Heart right ventricle (tissue), 16 donors: ENCODE results near the gene CCDC157. TPM values are rescaled to one million over a fixed set of nuclear protein-coding genes. Genes with fewer than 3 reads are reported as not detected.
"Not testable (repeated sequence)": the region's sequence is repeated elsewhere in the genome, so short reads cannot be mapped to it uniquely, and the experiment has no call there.

Experiments used
- ATAC-seq, 8 donors: fragments of 200-7000 bp; cut with Tn5 transposase; one replicate each; pipeline ENCODE4 v1.9.1; 2020; ENCODE audit warnings: mild to moderate bottlenecking in 8 of 8, moderate library complexity in 8 of 8, moderate number of reproducible peaks in 1 of 8
- DNase-seq, 2 donors: peaks; one replicate each; pipeline ENCODE4 v3.0.0-alpha.2; 2020
- H3K27ac ChIP-seq, 10 donors: fragments of 200-600 bp; sonication (generic) in 2 of 10; one replicate each; pipeline versions ENCODE4 v1.5.0 to v1.8.0; 2020 to 2022; ENCODE audit warnings: mild to moderate bottlenecking in 3 of 10
- H3K27me3 ChIP-seq, 7 donors: fragments of 200-600 bp; one replicate each; pipeline ENCODE4 v1.8.0; 2021 to 2022; ENCODE audit warnings: mild to moderate bottlenecking in 2 of 7
- H3K36me3 ChIP-seq, 9 donors: fragments of 200-600 bp; sonication (generic) in 1 of 9; one replicate each; pipeline versions ENCODE4 v1.5.0 to v1.8.0; 2020 to 2022; ENCODE audit warnings: mild to moderate bottlenecking in 2 of 9
- H3K4me1 ChIP-seq, 9 donors: fragments of 200-600 bp; sonication (generic) in 1 of 9; one replicate each; pipeline versions ENCODE4 v1.5.0 to v1.8.0; 2020 to 2022; ENCODE audit warnings: mild to moderate bottlenecking in 4 of 9
- H3K4me3 ChIP-seq, 10 donors: fragments of 200-600 bp; sonication (generic) in 2 of 10; one replicate each; pipeline versions ENCODE4 v1.5.0 to v1.8.0; 2020 to 2022; ENCODE audit warnings: mild to moderate bottlenecking in 7 of 10, moderate library complexity in 2 of 10
- H3K9me3 ChIP-seq, 11 donors: fragments of 200-600 bp in 10 of 11; sonication (generic) in 2 of 11; one replicate each; pipeline versions ENCODE4 v1.5.0 to v1.8.0; 2013 to 2022; ENCODE audit warnings: mild to moderate bottlenecking in 2 of 11, control low read depth in 1 of 11, moderate library complexity in 1 of 11
- WGBS, 2 donors: extraction: QIAGEN DNeasy Blood & Tissue Kit; methylation state at CpG; one replicate each; pipeline ENCODE4 v1.1.7; 2013; ENCODE audit warnings: inconsistent platforms in 1 of 2; 5-methylcytosine and 5-hydroxymethylcytosine counted together
- intact Hi-C, 10 donors: fragments of 100-400 bp; cut with DNase I; formaldehyde crosslinking; loops; one replicate each; pipeline versions ENCODE4 v1.11.1 to v1.14.2; 2022
- polyA plus RNA-seq, 2 donors: library from polyadenylated mRNA; stranded (reverse); fragments of 200-250 nt; gene quantifications; one replicate each; pipeline ENCODE4 v1.2.3, GENCODE V29; 2013
- total RNA-seq, 10 donors: library from RNA; stranded (reverse); fragmentation: NEBNext Ultra II Directional in 3 of 10; extraction: Animal tissue kit (Norgen Biotek cat#: 25700) in 3 of 10; gene quantifications; one replicate each; pipeline versions ENCODE4 v1.2.1 to v1.2.4, GENCODE V29; 2021 to 2023
- TF ChIP-seq, protein P1 (sequence below), 9 donors: fragments of 200-600 bp; sonication (generic) in 2 of 9; IDR thresholded peaks; one replicate each; pipeline versions ENCODE4 v1.5.0 to v1.8.0; 2021 to 2022; ENCODE audit warnings: antibody characterized with exemption in 9 of 9, mild to moderate bottlenecking in 5 of 9, moderate library complexity in 1 of 9
- donor health status: Arrhythmogenic right ventricular cardiomyopathy.
- donor health status: ischemic (EF 13 %, LVEDD 7.1; RV severe dilation, severe dysfunction).
- donor health status: healthy with polysubstance abuse.
- donor health status: DM: no; HTN: yes; CAD: no.
- donor health status: DM: no; HTN: no; CAD: no.
- donor health status: ischemic (EF 25% LVEDD 6.9; RV normal size, moderate dysfunction).
- donor health status: ischemic (EF 25% LVEDD 5.7; RV mildly dilated, moderate dysfunction).
- donor health status: healthy.
- donor health status: DM: yes; HTN: yes; CAD: no.
- donor health status: Ischemic cardiomyopathy.
- donor health status: ischemic (EF 35%, LVEDD 5.7; RV mildly dilated, moderate dysfunction).
- donor health status: nonischemic (EF 11% LVEDD 7.7; RV severe dilation, severe dysfunction).
- donor health status: DM: yes; HTN: yes; CAD: no.
- donor health status: PGD.
- donor health status: ischemic (EF 29% LVEDD 5.4; RV normal size, mild dysfunction).
- donor health status: nonischemic (EF 23%, LVEDD 6.1; RV moderate dilation, normal function).

Gene CCDC157
- total and polyA plus RNA-seq, 12 donors = 0.11 to 1.2 (median 0.91) TPM

DNA sequence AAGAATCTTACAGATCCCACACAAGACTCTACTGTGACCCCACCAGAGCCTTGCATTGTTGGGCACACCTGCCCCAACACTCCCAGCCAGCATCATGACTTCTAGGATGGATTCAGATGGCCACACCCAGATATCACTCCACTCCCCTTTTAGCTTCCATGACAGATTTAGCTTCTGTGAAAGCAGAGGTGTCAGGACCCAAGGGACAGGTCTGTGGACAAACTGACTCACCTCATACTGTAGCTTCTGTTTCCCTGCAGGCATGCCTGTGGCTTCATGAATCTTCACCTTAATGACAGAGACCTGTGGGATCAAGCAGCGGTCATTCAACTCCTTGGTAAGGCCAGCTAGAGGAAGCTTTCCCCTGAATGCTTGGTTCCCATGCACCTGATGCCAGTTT, 21.6 kb upstream of the CCDC157 start:
- Histone ChIP-seq H3K27me3 (no peaks in the 10 kb centered on the region), H3K4me3 (no peak overlapping the region), H3K9me3 (no peaks in the 10 kb centered on the region), H3K27ac (no peak overlapping the region), H3K4me1 (peaks cover 0 to 36% (median 13%) of the 10 kb centered on the region in 9 donors), H3K36me3 (peaks cover 8 to 100% (median 80%) of the 10 kb centered on the region in 9 donors)
- intact Hi-C loops = no loop called here
- TF ChIP-seq, protein P1, sequence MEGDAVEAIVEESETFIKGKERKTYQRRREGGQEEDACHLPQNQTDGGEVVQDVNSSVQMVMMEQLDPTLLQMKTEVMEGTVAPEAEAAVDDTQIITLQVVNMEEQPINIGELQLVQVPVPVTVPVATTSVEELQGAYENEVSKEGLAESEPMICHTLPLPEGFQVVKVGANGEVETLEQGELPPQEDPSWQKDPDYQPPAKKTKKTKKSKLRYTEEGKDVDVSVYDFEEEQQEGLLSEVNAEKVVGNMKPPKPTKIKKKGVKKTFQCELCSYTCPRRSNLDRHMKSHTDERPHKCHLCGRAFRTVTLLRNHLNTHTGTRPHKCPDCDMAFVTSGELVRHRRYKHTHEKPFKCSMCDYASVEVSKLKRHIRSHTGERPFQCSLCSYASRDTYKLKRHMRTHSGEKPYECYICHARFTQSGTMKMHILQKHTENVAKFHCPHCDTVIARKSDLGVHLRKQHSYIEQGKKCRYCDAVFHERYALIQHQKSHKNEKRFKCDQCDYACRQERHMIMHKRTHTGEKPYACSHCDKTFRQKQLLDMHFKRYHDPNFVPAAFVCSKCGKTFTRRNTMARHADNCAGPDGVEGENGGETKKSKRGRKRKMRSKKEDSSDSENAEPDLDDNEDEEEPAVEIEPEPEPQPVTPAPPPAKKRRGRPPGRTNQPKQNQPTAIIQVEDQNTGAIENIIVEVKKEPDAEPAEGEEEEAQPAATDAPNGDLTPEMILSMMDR (IDR thresholded peaks at IDR 0.05) = no peak
- 100% methylated on average over 1 of the region's 1 CpG for WGBS, 2 donors
- ATAC-seq (no peak), DNase-seq (no peak)

DNA sequence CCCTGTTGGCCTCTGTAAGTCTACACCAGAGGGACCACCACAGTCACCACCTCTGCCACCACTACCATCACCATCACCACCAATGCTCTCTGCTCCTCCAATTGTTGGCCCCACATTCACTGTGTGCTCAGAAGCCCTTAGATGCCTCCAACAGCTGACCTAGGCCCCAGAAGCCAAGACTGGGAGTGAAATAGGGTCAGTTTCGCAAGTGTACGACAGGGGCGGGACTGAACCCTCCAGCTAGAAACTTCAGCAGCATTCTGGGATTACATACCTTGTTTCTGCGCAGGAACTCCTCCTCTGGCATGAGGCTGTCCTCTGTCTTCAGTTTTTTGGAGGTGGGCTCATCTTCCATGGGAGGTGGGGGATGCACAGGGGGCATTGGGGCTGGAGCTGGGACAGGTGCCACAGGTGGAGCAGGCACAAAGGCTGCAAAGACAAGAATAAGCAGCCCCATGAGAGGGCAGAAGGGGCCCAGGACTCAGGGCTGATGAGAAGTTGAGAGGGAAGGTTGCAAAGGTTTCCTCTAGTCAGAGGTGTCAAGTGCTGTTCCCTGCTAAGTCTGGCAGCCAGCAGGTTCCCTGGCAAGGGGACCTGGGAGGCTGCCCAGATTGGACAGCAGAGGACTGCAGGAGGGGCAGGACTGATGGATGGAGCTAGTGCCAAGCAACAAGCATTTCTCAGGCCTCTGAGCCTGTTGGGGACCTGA, 19.9 kb upstream of the CCDC157 start:
- peak; percentile 50 to 87 (median 80) for ATAC-seq
- WGBS, 2 donors = 93% methylated on average over 4 of the region's 4 CpGs
- peaks cover under 1 to 53% (median 28%) of the 10 kb centered on the region in 9 donors for H3K4me1 ChIP-seq

DNA sequence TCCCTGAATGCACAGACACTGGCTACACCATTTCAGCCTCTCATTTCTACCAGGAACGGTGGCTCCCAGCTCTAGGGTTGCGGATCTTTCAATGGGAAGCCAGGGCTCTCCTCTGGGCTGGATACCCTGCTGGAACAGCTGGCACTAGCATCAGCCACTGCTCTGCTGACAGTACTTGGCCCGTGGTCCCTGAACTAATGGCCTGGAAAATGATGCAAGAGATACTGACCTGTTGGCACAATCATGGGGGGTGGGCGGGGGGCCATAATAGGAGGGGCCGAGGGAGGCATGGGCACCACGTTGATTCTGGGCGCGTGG, 19.4 kb upstream of the CCDC157 start:
- intact Hi-C loops = no loop called here
- DNase-seq = no peak

More for the DNA sequence above, 19.9 kb upstream of the CCDC157 start:
- intact Hi-C loops = no loop called here
- DNase-seq = peak; percentile 69 to 71
- TF ChIP-seq, protein P1 (IDR thresholded peaks at IDR 0.05) = no peak
- no peak overlapping the region for H3K4me3 ChIP-seq
- peaks cover 13 to 100% (median 91%) of the 10 kb centered on the region in 9 donors for H3K36me3 ChIP-seq
- H3K9me3 ChIP-seq = no peaks in the 10 kb centered on the region
- no peaks in the 10 kb centered on the region for H3K27me3 ChIP-seq
- H3K27ac ChIP-seq = peak overlapping the region in 5 of 10 donors; percentile 2 to 41 (median 21)

DNA sequence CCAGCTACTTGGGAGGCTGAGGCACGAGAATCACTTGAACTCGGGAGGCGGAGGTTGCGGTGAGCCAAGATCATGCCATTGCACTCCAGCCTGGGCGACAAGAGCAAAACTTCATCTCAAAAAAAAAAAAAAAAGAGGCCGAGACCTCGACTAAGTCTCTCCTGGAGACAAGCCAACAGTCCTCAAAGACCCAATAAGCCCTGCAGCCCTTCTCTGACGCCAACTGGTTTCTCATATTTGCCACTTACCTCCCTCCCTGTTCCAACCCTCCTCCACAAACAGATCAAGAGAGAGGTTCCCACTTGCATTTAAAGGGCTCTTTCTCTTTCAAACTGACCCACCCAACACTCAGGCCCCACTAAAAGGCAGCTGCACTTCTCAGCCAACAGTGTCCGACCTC, 18.5 kb upstream of the CCDC157 start:
- 80 to 87% methylated on average over 9 of the region's 9 CpGs for WGBS, 2 donors
- intact Hi-C loops, H3K4me3 ChIP-seq, DNase-seq, H3K27me3 ChIP-seq, H3K9me3 ChIP-seq, ATAC-seq: not testable (repeated sequence)
- H3K4me1 ChIP-seq = peaks cover 3 to 65% (median 35%) of the 10 kb centered on the region in 9 donors
- H3K36me3 ChIP-seq = peaks cover 13 to 100% (median 97%) of the 10 kb centered on the region in 9 donors
- peak overlapping the region in 2 of 10 donors; percentile 5 to 36 for H3K27ac ChIP-seq

More for the DNA sequence above, 19.4 kb upstream of the CCDC157 start:
- Histone ChIP-seq H3K9me3 (no peaks in the 10 kb centered on the region), H3K4me3 (no peak overlapping the region), H3K27me3 (no peaks in the 10 kb centered on the region), H3K36me3 (peaks cover 13 to 100% (median 96%) of the 10 kb centered on the region in 9 donors), H3K27ac (peak overlapping the region in 4 of 10 donors; percentile 2 to 36 (median 24)), H3K4me1 (peaks cover 3 to 58% (median 33%) of the 10 kb centered on the region in 9 donors)
- peak in 2 of 8 donors; percentile 9 to 60 for ATAC-seq
- TF ChIP-seq, protein P1 (IDR thresholded peaks at IDR 0.05) = no peak
- 61 to 62% methylated on average over 8 of the region's 8 CpGs for WGBS, 2 donors

DNA sequence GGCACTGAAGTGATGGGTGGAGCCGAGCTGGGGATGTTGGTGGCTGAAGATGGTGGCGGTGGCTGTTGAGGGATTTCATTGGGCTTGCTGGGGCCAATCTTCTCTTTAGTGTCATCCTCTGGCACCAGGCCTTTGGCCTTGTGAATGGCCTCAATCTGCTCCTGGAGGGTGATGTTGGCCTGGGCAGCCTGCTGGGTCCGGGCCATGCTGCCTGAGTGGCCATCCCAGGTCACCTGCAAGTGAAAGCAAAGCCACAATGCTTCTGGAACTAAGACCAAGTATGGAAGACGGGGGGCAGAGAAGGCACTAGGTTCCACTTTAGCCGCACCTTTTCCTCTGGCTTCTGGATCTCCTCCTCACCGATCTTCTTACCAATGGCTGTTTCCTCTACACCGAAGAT, 18.0 kb upstream of the CCDC157 start:
- H3K4me1 ChIP-seq = peaks cover 3 to 65% (median 35%) of the 10 kb centered on the region in 9 donors
- no peak overlapping the region for H3K27ac ChIP-seq
- 91% methylated on average over 7 of the region's 7 CpGs for WGBS, 2 donors
- DNase-seq (no peak), ATAC-seq (no peak)
- peaks cover 13 to 100% (median 97%) of the 10 kb centered on the region in 9 donors for H3K36me3 ChIP-seq
- H3K9me3 ChIP-seq = no peaks in the 10 kb centered on the region
- H3K27me3 ChIP-seq = no peaks in the 10 kb centered on the region
- TF ChIP-seq, protein P1 (IDR thresholded peaks at IDR 0.05) = no peak
- no peak overlapping the region for H3K4me3 ChIP-seq
- intact Hi-C loops = no loop called here
